NCI-H2196 treated with DMSO at 0.1 percent for 48 hours (cell line): ENCODE results near the gene TGFBR1.

Experiments used
- DNase-seq: peaks from one replicate; lab custom pipeline; 2025; ENCODE audit not compliant: unreplicated experiment; lab: John Stamatoyannopoulos, UW

The TGFBR1 gene

GRCh38 chr9:99104459-99105151 is at the start of gene TGFBR1:
TGFBR1 (plus strand) TSS chr9:99105113; CDS start chr9:99105206, 93 bp downstream.
- peak; percentile 77 for DNase-seq

GRCh38 chr9:99055384-99055783 is 49.5 kb upstream of the TGFBR1 start:
- DNase-seq, result no peak

GRCh38 chr9:99056186-99056585 is 48.7 kb upstream of the TGFBR1 start:
- DNase-seq, result no peak

- no peak for DNase-seq
These were observed 47.8 kb upstream of the TGFBR1 start for GRCh38 chr9:99056886-99057664.

GRCh38 chr9:99057665-99058625 is 47.0 kb upstream of the TGFBR1 start:
- no peak for DNase-seq

GRCh38 chr9:99058964-99059921 is 45.7 kb upstream of the TGFBR1 start:
- DNase-seq, result no peak

- DNase-seq, result no peak
These were observed 44.3 kb upstream of the TGFBR1 start for GRCh38 chr9:99060621-99061020.

DNA sequence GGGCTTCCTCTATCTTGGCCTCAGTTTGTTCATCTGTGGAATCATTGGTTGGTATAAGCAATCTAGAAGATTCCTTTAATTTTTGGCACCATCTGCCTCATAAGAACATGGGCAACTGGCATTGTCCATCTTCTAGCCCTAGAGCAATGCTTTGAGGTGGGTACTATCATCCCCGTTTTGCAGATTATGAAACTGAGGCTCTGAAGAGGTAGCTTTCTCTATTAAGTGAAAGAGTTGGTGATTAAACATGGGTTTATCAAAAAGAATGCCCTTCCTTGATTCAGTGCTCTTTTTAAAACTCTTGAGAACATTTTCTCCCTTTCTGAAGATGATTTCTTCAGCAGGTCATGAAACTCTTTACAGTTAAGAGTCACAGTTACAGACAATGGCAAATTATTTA is 42.4 kb upstream of the TGFBR1 start:
- DNase-seq, result no peak

GRCh38 chr9:99063522-99063921 is 41.4 kb upstream of the TGFBR1 start:
- DNase-seq, result no peak

DNA sequence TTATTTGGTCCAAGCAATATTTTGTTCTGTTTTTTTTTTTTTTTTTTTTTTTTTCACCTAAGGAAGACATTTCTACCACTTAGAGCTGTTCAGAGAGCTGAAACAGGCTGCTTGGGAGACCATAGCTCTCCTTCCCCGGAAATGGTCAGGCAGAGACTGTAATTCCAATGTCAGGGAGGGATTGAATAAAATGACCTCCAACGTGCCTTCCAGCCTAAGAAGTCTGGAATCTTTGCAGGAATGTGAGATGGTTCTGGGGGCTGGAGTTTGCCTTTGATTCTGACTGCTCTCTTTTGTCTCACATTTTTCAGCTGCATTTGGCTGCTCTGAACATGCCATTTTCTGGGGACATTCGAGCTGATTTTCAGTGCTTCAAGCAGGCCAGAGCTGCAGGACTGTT is 38.3 kb upstream of the TGFBR1 start:
- DNase-seq, result no peak

- DNase-seq, result no peak
These were observed 35.8 kb upstream of the TGFBR1 start for GRCh38 chr9:99069075-99069474.

DNA sequence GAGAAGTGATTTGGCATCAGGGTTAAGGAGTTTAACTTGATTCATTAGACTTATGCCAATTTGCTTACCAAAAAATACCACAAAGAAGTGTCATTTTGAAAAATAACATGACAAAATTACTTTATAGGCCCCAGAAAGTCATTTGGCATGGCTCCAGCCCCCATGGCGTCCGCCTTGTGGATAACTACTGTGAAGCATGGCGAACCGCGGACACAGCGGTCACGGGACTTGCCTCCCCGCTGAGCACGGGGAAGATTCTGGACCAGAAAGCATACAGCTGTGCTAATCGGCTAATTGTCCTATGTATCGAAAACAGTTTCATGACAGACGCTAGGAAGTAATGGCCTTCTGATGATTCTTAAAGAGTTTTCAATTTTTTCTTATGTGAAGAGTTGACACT is 35.4 kb upstream of the TGFBR1 start:
- DNase-seq, result no peak

DNA sequence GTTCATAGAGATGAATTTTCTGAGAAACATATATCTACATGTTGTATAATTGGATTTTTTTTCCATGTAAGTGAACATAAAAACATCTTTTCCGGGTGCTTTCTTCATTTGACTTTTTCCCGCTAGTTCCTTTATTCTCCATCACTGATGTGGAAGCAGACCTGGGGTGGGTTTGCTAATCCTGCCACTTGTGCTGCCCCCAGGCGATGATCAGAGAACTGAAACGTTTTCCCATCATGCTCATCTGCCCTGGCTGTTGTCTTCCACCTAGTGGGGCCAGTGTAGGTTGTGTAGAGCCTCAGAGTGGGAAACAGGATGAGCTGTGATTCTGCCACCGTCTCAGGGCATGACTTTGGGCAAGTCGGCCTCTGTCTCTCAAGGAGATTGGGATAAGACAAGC is 34.2 kb upstream of the TGFBR1 start:
- DNase-seq, result no peak

DNA sequence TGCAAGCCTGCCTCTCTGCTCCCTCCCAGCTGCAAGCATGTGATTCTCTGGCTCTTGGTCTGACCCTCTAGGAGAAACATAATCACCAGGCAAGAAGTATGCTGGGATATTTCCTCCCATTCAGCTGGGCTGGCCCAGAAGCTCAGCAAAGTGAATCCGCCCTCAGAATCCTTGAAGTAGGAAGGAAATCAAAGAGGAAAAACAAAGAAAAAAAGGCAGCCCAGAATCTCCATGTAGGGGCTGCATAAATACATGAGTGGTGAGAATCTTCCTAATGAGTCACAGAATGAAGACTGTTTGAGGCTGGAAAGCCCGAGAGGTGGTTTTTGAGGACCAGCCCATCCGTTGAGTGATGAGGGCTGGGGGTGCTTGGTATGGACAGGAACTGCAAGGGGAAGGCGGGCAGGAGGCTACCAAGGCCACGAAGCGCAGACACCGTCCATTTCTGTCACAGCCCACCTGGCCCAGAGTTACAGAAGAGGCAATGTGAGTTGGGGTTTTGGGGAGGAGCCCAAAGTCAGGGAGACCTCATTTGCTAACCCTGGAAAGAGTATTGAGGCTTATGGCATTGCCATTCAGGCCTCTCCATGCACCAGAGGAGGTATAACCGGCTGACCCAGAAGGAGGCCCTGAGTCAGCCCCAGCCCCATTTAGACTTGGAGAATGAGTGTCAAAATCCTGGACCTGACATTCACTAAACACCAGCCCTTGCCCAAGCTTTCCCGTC is 33.4 kb upstream of the TGFBR1 start:
- DNase-seq, result no peak

DNA sequence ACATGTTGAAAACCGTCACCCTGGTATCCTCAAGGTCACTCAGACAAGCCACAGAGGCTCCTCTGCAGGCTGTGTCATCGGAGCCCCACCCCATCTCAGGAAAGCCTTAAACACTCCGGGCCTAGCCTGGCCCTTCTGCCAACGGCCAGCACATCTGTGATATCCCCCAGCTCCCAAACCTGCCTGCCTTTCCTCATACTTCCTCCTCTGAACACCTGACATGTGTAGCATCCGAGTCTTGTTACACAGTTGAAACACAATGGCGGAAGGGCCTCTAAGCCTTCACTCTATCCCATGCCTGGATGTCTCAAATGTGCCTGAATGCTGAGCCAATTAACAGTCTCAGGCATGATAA is 32.9 kb upstream of the TGFBR1 start:
- no peak for DNase-seq

- DNase-seq, result no peak
These were observed 31.6 kb upstream of the TGFBR1 start for GRCh38 chr9:99073347-99073746.

GRCh38 chr9:99073985-99074901 is 30.7 kb upstream of the TGFBR1 start:
- DNase-seq, result no peak

DNA sequence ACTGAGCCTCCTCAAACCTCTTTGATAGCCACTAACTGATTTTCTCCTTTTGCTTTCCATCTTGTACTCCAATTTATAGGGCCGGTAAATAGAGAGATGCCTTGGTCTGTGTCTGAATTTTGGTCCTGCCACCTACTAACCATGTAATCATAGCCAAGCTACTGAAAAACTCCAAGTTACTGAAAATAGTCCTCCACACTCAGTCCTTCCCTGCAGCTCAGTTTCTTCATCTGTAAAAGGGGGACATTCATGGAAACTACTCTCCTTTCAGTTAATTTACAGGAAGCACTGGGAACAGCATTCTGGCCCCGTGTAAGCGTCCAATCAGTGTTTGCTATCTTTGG is 30.0 kb upstream of the TGFBR1 start:
- DNase-seq, result no peak
